Lower leg skin (tissue), 3 donors: Measurements from ENCODE around the gene PPFIA4.
"Not testable (repeated sequence)": the region's sequence is repeated elsewhere in the genome, so short reads cannot be mapped to it uniquely, and the experiment has no call there.

ENCODE experiments used
- POLR2A ChIP-seq, 2 donors: fragments of 450-650 bp; IDR thresholded peaks; one replicate each; pipeline ENCODE4 v1.6.1; 2016 to 2017; ENCODE audit warnings: antibody characterized with exemption in 2 of 2, mild to moderate bottlenecking in 1 of 2, moderate library complexity in 1 of 2
- TF ChIP-seq, protein P1 (sequence below), 3 donors: fragments of 450-650 bp; IDR thresholded peaks; one replicate each; pipeline ENCODE4 v1.5.1; 2016; ENCODE audit warnings: antibody characterized with exemption in 3 of 3, mild to moderate bottlenecking in 3 of 3, moderate library complexity in 2 of 3

DNA sequence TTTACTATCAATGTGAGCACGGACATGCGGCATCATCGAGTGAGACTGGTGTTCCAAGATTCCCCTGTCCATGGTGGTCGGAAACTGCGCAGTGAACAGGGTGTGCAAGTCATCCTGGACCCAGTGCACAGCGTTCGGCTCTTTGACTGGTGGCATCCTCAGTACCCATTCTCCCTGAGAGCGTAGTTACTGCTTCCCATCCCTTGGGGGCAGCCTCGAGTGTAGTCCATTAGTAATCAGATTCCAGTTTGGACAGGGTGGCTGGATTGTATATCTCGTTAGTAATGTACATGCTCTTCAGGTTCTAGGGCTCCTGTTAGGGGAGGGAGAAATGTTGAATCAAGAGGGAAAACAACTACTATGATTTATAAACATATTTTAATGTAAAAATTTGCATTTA, 3.4 kb upstream of the PPFIA4 start:
- TF ChIP-seq, protein P1, sequence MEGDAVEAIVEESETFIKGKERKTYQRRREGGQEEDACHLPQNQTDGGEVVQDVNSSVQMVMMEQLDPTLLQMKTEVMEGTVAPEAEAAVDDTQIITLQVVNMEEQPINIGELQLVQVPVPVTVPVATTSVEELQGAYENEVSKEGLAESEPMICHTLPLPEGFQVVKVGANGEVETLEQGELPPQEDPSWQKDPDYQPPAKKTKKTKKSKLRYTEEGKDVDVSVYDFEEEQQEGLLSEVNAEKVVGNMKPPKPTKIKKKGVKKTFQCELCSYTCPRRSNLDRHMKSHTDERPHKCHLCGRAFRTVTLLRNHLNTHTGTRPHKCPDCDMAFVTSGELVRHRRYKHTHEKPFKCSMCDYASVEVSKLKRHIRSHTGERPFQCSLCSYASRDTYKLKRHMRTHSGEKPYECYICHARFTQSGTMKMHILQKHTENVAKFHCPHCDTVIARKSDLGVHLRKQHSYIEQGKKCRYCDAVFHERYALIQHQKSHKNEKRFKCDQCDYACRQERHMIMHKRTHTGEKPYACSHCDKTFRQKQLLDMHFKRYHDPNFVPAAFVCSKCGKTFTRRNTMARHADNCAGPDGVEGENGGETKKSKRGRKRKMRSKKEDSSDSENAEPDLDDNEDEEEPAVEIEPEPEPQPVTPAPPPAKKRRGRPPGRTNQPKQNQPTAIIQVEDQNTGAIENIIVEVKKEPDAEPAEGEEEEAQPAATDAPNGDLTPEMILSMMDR (IDR thresholded peaks at IDR 0.05) = not testable (repeated sequence)
- TF ChIP-seq POLR2A (IDR thresholded peaks at IDR 0.05) = not testable (repeated sequence)
